Activated CD4-positive, alpha-beta T cell treated with anti-CD3 and anti-CD28 coated beads, Interleukin-2, amount 10 ng/mL, durations not matched to agents 7 days and 5 days (primary cell): Measurements from ENCODE around the gene MVP. TPM values are rescaled to one million over a fixed set of nuclear protein-coding genes. Genes with fewer than 3 reads are reported as not detected.

Experiments
- CTCF ChIA-PET: fragments of 350-600 bp; sonication (Branson Sonifier 250); formaldehyde crosslinking; loops from one replicate; lab custom pipeline; 2021; ENCODE audit warnings: antibody characterized with exemption; lab: Charles Lee
- POLR2A ChIA-PET: fragments of 350-600 bp; sonication (Branson Sonifier 250); formaldehyde crosslinking; loops from one replicate; lab custom pipeline; 2021; ENCODE audit warnings: antibody characterized with exemption; lab: Charles Lee
- DNase-seq: peaks from one replicate; pipeline ENCODE4 v3.0.0-alpha.2; 2020
- H3K27ac Mint-ChIP-seq: one replicate; pipeline ENCODE4 v1.8.0; 2021; ENCODE audit warnings: mild to moderate bottlenecking, moderate library complexity, mixed read lengths
- H3K27me3 Mint-ChIP-seq: one replicate; pipeline ENCODE4 v1.8.0; 2021; ENCODE audit warnings: mixed read lengths
- H3K36me3 Mint-ChIP-seq: one replicate; pipeline ENCODE4 v1.8.0; 2021; ENCODE audit warnings: low read depth, mixed read lengths
- H3K4me1 Mint-ChIP-seq: one replicate; pipeline ENCODE4 v1.8.0; 2021; ENCODE audit warnings: mixed read lengths
- H3K4me3 Mint-ChIP-seq: one replicate; pipeline ENCODE4 v1.8.0; 2021; ENCODE audit warnings: mild to moderate bottlenecking, moderate library complexity, mixed read lengths
- H3K9me3 Mint-ChIP-seq: one replicate; pipeline ENCODE4 v1.8.0; 2021; ENCODE audit warnings: mixed read lengths
- total RNA-seq, 2 experiments: library from RNA; stranded (reverse); gene quantifications; one replicate each; pipeline ENCODE4 v1.2.3, GENCODE V29; 2021

The MVP gene
- total RNA-seq, 2 experiments from 2014 or later: 177 to 187 TPM

- peaks cover 4% of the 10 kb centered on the region for H3K4me1 Mint-ChIP-seq
- CTCF ChIA-PET: no interaction called here
These were observed 74.1 kb downstream of the MVP start for GRCh38 chr16:29894352-29894751.

GRCh38 chr16:29896841-29897240 is 76.6 kb downstream of the MVP start:
- H3K27ac Mint-ChIP-seq: no peak overlapping the region
- no peaks in the 10 kb centered on the region for H3K9me3 Mint-ChIP-seq
- no peaks in the 10 kb centered on the region for H3K36me3 Mint-ChIP-seq
- H3K27me3 Mint-ChIP-seq: peaks cover 32% of the 10 kb centered on the region
- CTCF ChIA-PET: no interaction called here
- POLR2A ChIA-PET: no interaction called here
- H3K4me1 Mint-ChIP-seq: peaks cover 9% of the 10 kb centered on the region
- DNase-seq: no peak
- no peak overlapping the region for H3K4me3 Mint-ChIP-seq

More at GRCh38 chr16:29894352-29894751, 74.1 kb downstream of the MVP start:
- Mint-ChIP-seq H3K36me3 (no peaks in the 10 kb centered on the region), H3K9me3 (no peaks in the 10 kb centered on the region), H3K27ac (no peak overlapping the region), H3K27me3 (peaks cover 28% of the 10 kb centered on the region), H3K4me3 (no peak overlapping the region)
- POLR2A ChIA-PET: no interaction called here
- DNase-seq: no peak

GRCh38 chr16:29897333-29897732 is 77.1 kb downstream of the MVP start:
- Mint-ChIP-seq H3K36me3 (no peaks in the 10 kb centered on the region), H3K9me3 (no peaks in the 10 kb centered on the region), H3K4me3 (no peak overlapping the region), H3K27me3 (peaks cover 32% of the 10 kb centered on the region), H3K27ac (no peak overlapping the region), H3K4me1 (peaks cover 9% of the 10 kb centered on the region)
- ChIA-PET POLR2A (no interaction called here), CTCF (no interaction called here)
- DNase-seq: no peak

Other genes with a start within 250 kb of the MVP start
- 100 to 1,000 TPM; 351 to 357 TPM for gene SPN, start 157.2 kb upstream of the MVP start, total RNA-seq
- gene QPRT, start 141.3 kb upstream of the MVP start, total RNA-seq: 1 to 10 TPM; 3.9 to 4.8 TPM
- gene C16orf54, start 74.5 kb upstream of the MVP start, total RNA-seq: 10 to 100 TPM; 88.3 to 92.3 TPM
- not detected for gene ZG16, start 42.2 kb upstream of the MVP start, total RNA-seq
- 100 to 1,000 TPM; 244 to 253 TPM for gene KIF22, start 29.7 kb upstream of the MVP start, total RNA-seq
- gene MAZ, start 13.9 kb upstream of the MVP start, total RNA-seq: 100 to 1,000 TPM; 528 to 590 TPM
- 1 to 10 TPM in 1 of 2 experiments, under 1 TPM in 1; 0.98 to 1.3 TPM for gene PRRT2, start 8.3 kb upstream of the MVP start, total RNA-seq
- 10 to 100 TPM; 26.8 to 29.6 TPM for gene PAGR1, start 4.3 kb upstream of the MVP start, total RNA-seq
- 10 to 100 TPM; 62.5 to 82.1 TPM for gene CDIPT, start 42.8 kb downstream of the MVP start, total RNA-seq
- gene SEZ6L2, start 79.1 kb downstream of the MVP start, total RNA-seq: not detected
- not detected for gene ASPHD1, start 80.0 kb downstream of the MVP start, total RNA-seq
- gene KCTD13, start 105.8 kb downstream of the MVP start, total RNA-seq: 10 to 100 TPM; 28.4 to 36.1 TPM
- gene TMEM219, start 141.6 kb downstream of the MVP start, total RNA-seq: 10 to 100 TPM; 57.8 to 60.5 TPM
- 10 to 100 TPM; 47.7 to 48.8 TPM for gene TAOK2, start 153.4 kb downstream of the MVP start, total RNA-seq
- 10 to 100 TPM; 37.0 to 45.0 TPM for gene HIRIP3, start 175.2 kb downstream of the MVP start, total RNA-seq
- gene INO80E, start 175.8 kb downstream of the MVP start, total RNA-seq: 100 to 1,000 TPM; 113 to 134 TPM
- gene DOC2A, start 190.6 kb downstream of the MVP start, total RNA-seq: under 1 TPM; 0.19 to 0.30 TPM
- not detected for gene C16orf92, start 202.7 kb downstream of the MVP start, total RNA-seq
- gene TLCD3B, start 210.8 kb downstream of the MVP start, total RNA-seq: 1 to 10 TPM; 7.1 to 7.2 TPM
- gene ALDOA, start 245.3 kb downstream of the MVP start, total RNA-seq: 1,000 to 10,000 TPM; 1,139 to 1,329 TPM